Vagina (tissue), 2 donors: ENCODE data around the gene PCDH8.

Experiments used
- CTCF ChIP-seq, 3 experiments: fragments of 450-650 bp in 2 of 3; fragments of 200-600 bp in 1 of 3; sonication (generic) in 1 of 3; IDR thresholded peaks; one replicate each; pipeline ENCODE4 v1.5.1; 2017 to 2019; ENCODE audit warnings: antibody characterized with exemption in 3 of 3, mild to moderate bottlenecking in 2 of 3, moderate library complexity in 2 of 3
- POLR2A ChIP-seq, 2 donors: fragments of 450-650 bp; IDR thresholded peaks; one replicate each; pipeline ENCODE4 v1.6.1; 2017; ENCODE audit warnings: antibody characterized with exemption in 2 of 2, mild to moderate bottlenecking in 2 of 2, moderate library complexity in 2 of 2

- no peak for TF ChIP-seq CTCF (IDR thresholded peaks at IDR 0.05)
- TF ChIP-seq POLR2A (IDR thresholded peaks at IDR 0.05): no peak
These were observed 38.7 kb upstream of the PCDH8 start for GRCh38 chr13:52887165-52887564.
